CD14-positive monocyte (primary cell): ENCODE measurements around the gene NFE2L1. TPM values are rescaled to one million over a fixed set of nuclear protein-coding genes. Genes with fewer than 3 reads are reported as not detected.

Experiments used
- DNase-seq, 3 donors: peaks; one replicate each; pipeline ENCODE4 v3.0.0-alpha.2; 2011 to 2022
- H2AFZ ChIP-seq: 2 replicates; pipeline ENCODE4 v1.6.0; 2012; ENCODE audit warnings: mild to moderate bottlenecking, low read depth, low read length, inconsistent platforms; ENCODE audit not compliant: insufficient read depth, poor library complexity, severe bottlenecking
- H3K27ac ChIP-seq, 2 donors: 1 replicate in 1 of 2; 2 replicates in 1 of 2; pipeline ENCODE4 v1.5.1; 2012 to 2013; ENCODE audit warnings: low read length in 2 of 2, control low read depth in 1 of 2, inconsistent platforms in 1 of 2, low read depth in 1 of 2, mild to moderate bottlenecking in 1 of 2
- H3K27me3 ChIP-seq, 2 donors: one replicate each; pipeline versions ENCODE4 v1.6.0 to v1.6.1; 2011 to 2013; ENCODE audit warnings: low read length in 2 of 2; ENCODE audit not compliant: control insufficient read depth in 2 of 2, insufficient read depth in 2 of 2
- H3K36me3 ChIP-seq, 2 donors: replicated peaks in 1 of 2; 1 replicate in 1 of 2; 2 replicates in 1 of 2; pipeline versions ENCODE4 v1.5.1 to v1.6.1; 2012 to 2013; ENCODE audit warnings: low read length in 2 of 2, control low read depth in 1 of 2, inconsistent platforms in 1 of 2, mild to moderate bottlenecking in 1 of 2; ENCODE audit not compliant: insufficient read depth in 2 of 2, control insufficient read depth in 1 of 2
- H3K4me1 ChIP-seq, 2 donors: 1 replicate in 1 of 2; 2 replicates in 1 of 2; pipeline versions ENCODE4 v1.5.1 to v1.6.1; 2012 to 2013; ENCODE audit warnings: low read length in 2 of 2, control low read depth in 1 of 2, inconsistent platforms in 1 of 2, mild to moderate bottlenecking in 1 of 2, moderate library complexity in 1 of 2; ENCODE audit not compliant: insufficient read depth in 2 of 2, control insufficient read depth in 1 of 2
- H3K4me2 ChIP-seq: replicated peaks from 2 replicates; pipeline ENCODE3; 2012; ENCODE audit warnings: low read length, moderate library complexity, mild to moderate bottlenecking; ENCODE audit not compliant: poor library complexity, severe bottlenecking; ENCODE audit errors: extremely low read depth
- H3K4me3 ChIP-seq, 3 experiments: fragments of 200-600 bp in 1 of 3; sonication (generic) in 1 of 3; replicated peaks in 1 of 3; 1 replicate in 2 of 3; 2 replicates in 1 of 3; pipeline ENCODE4 v1.5.1; 2011 to 2013; ENCODE audit warnings: low read length in 3 of 3, mild to moderate bottlenecking in 3 of 3, control low read depth in 2 of 3, low read depth in 2 of 3, inconsistent platforms in 1 of 3, moderate library complexity in 1 of 3
- H3K79me2 ChIP-seq: 2 replicates; pipeline ENCODE4 v1.6.0; 2012; ENCODE audit warnings: mild to moderate bottlenecking, control low read depth, inconsistent platforms, low read length, moderate library complexity; ENCODE audit not compliant: insufficient read depth
- H3K9ac ChIP-seq: 2 replicates; pipeline ENCODE4 v1.6.0; 2017; ENCODE audit warnings: low read length, mild to moderate bottlenecking; ENCODE audit not compliant: insufficient read depth, poor library complexity, severe bottlenecking
- H3K9me3 ChIP-seq, 2 donors: replicated peaks in 1 of 2; 1 replicate in 1 of 2; 2 replicates in 1 of 2; pipeline versions ENCODE4 v1.5.1 to v1.6.1; 2012 to 2013; ENCODE audit warnings: low read length in 2 of 2, control low read depth in 1 of 2; ENCODE audit not compliant: control insufficient read depth in 1 of 2, insufficient read depth in 1 of 2
- H4K20me1 ChIP-seq: 2 replicates; pipeline ENCODE4 v1.6.0; 2012; ENCODE audit warnings: mild to moderate bottlenecking, low read length, control low read depth, moderate library complexity; ENCODE audit not compliant: insufficient read depth
- H3K27ac Mint-ChIP-seq, 7 donors: one replicate each; pipeline ENCODE4 v1.8.0; 2020; ENCODE audit warnings: mild to moderate bottlenecking in 7 of 7, mixed read lengths in 7 of 7, moderate library complexity in 6 of 7, inconsistent platforms in 2 of 7
- H3K27me3 Mint-ChIP-seq, 3 donors: one replicate each; pipeline ENCODE4 v1.8.0; 2021 to 2022; ENCODE audit warnings: low read depth in 3 of 3, mild to moderate bottlenecking in 3 of 3, mixed read lengths in 3 of 3, moderate library complexity in 3 of 3, inconsistent platforms in 1 of 3
- H3K36me3 Mint-ChIP-seq, 2 donors: one replicate each; pipeline ENCODE4 v1.8.0; 2020; ENCODE audit warnings: mixed read lengths in 2 of 2, inconsistent platforms in 1 of 2, mild to moderate bottlenecking in 1 of 2
- H3K4me1 Mint-ChIP-seq: one replicate; pipeline ENCODE4 v1.8.0; 2020; ENCODE audit warnings: mild to moderate bottlenecking, mixed read lengths
- H3K4me3 Mint-ChIP-seq, 2 donors: one replicate each; pipeline ENCODE4 v1.8.0; 2020; ENCODE audit warnings: mild to moderate bottlenecking in 2 of 2, mixed read lengths in 2 of 2, moderate library complexity in 1 of 2
- H3K9me3 Mint-ChIP-seq, 7 donors: one replicate each; pipeline ENCODE4 v1.8.0; 2020 to 2022; ENCODE audit warnings: mixed read lengths in 7 of 7, mild to moderate bottlenecking in 6 of 7, moderate library complexity in 6 of 7, inconsistent platforms in 2 of 7
- WGBS: methylation state at CpG from one replicate; pipeline ENCODE4 v1.1.5; 2013; ENCODE audit warnings: missing lambda C conversion rate; ENCODE audit not compliant: insufficient coverage; 5-methylcytosine and 5-hydroxymethylcytosine counted together
- intact Hi-C, 2 donors: fragments of 100-400 bp; cut with micrococcal nuclease; formaldehyde crosslinking; loops; one replicate each; pipeline versions ENCODE4 v1.15.0 to v1.15.1; 2023
- polyA plus RNA-seq, 3 donors: library from polyadenylated mRNA; depleted of rRNA in 1 of 3; unstranded in 2 of 3; stranded (reverse) in 1 of 3; fragments of 300-500 nt in 2 of 3; fragments of >200 nt in 1 of 3; fragmentation: Illumina TruSeq in 2 of 3; gene quantifications; 1 replicate in 2 of 3; 2 replicates in 1 of 3; pipeline ENCODE4 v1.2.3, GENCODE V29; 2012 to 2021
- TF ChIP-seq, protein P1 (sequence below): fragments of 200-600 bp; IDR thresholded peaks from one replicate; pipeline ENCODE4 v1.8.0; 2022; ENCODE audit warnings: antibody characterized with exemption, mild to moderate bottlenecking

NFE2L1 gene
- polyA plus RNA-seq, 3 donors = 2.8 to 27.0 (median 7.1) TPM

DNA sequence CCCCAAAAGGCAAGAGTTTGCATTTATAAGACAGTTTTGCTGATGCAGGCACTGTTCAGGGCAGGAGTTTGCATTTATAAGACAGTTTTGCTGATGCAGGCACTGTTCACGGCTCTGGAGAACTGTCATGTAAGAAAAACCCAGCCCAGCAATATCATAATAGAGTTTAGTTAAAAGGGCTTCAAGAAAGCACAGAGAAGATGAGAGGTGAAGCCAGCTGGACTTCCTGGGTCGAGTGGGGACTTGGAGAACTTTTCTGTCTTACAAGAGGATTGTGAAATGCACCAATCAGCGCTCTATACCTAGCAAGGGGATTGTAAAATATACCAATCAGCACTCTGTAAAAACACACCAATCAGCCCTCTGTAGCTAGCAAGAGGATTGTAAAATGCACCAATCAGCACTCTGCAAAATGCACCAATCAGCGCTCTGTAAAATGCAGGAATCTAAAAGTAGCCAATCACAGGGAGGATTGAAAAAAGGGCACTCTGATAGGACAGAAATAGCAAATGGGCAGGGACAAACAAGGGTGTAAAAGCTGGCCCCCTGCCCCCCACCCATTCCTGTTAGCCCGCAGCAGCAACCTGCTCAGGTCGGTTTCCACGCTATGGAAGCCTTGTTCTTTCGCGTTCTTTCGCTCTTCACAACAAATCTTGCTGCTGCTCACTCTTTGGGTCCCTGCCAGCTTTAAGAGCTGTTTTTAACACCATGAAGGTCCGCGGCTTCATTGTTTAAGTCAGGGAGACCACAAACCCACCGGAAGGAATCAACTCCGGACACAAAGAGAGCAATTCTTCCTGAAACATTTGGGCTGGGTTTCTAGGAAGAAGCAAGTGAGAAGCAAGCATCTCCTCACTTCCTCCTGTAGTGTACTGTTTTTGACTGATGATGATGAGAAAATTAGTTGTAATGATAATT lies 54.9 kb downstream of the NFE2L1 start:
- Mint-ChIP-seq H3K27ac (peak overlapping the region; percentile 55 to 84 (median 74)), H3K36me3 (peaks cover 0 to 3% of the 10 kb centered on the region in 2 donors), H3K4me3 (peak overlapping the region; percentile 66 to 80), H3K27me3 (peaks cover 0 to 9% (median 0%) of the 10 kb centered on the region in 3 donors), H3K9me3 (peaks cover 0 to 13% (median 7%) of the 10 kb centered on the region in 7 donors), H3K4me1 (peaks cover 48% of the 10 kb centered on the region)
- Histone ChIP-seq H2AFZ (peak overlapping the region; percentile 57), H3K27me3 (no peaks in the 10 kb centered on the region), H3K9me3 (peaks cover 0 to 6% of the 10 kb centered on the region in 2 donors), H4K20me1 (peaks cover 12% of the 10 kb centered on the region), H3K79me2 (peaks cover 41% of the 10 kb centered on the region), H3K4me2 (peak overlapping the region; percentile 58), H3K9ac (no peak overlapping the region), H3K4me3 (peak overlapping the region in 1 of 3 experiments; percentile 86), H3K36me3 (no peaks in the 10 kb centered on the region), H3K27ac (peak overlapping the region; percentile 40 to 54), H3K4me1 (peaks cover 44 to 58% of the 10 kb centered on the region in 2 donors)
- DNase-seq = peak; percentile 37 to 63 (median 40)
- intact Hi-C loops = loop anchor here in 1 of 2 donors (5.0 to 10.0 kb wide), 2 partner anchors 56 to 128 kb away; partner anchors contain the start of genes CDK5RAP3 and NFE2L1
- 0% methylated on average over 8 of the region's 14 CpGs for WGBS
- TF ChIP-seq, protein P1, sequence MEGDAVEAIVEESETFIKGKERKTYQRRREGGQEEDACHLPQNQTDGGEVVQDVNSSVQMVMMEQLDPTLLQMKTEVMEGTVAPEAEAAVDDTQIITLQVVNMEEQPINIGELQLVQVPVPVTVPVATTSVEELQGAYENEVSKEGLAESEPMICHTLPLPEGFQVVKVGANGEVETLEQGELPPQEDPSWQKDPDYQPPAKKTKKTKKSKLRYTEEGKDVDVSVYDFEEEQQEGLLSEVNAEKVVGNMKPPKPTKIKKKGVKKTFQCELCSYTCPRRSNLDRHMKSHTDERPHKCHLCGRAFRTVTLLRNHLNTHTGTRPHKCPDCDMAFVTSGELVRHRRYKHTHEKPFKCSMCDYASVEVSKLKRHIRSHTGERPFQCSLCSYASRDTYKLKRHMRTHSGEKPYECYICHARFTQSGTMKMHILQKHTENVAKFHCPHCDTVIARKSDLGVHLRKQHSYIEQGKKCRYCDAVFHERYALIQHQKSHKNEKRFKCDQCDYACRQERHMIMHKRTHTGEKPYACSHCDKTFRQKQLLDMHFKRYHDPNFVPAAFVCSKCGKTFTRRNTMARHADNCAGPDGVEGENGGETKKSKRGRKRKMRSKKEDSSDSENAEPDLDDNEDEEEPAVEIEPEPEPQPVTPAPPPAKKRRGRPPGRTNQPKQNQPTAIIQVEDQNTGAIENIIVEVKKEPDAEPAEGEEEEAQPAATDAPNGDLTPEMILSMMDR = no peak

DNA sequence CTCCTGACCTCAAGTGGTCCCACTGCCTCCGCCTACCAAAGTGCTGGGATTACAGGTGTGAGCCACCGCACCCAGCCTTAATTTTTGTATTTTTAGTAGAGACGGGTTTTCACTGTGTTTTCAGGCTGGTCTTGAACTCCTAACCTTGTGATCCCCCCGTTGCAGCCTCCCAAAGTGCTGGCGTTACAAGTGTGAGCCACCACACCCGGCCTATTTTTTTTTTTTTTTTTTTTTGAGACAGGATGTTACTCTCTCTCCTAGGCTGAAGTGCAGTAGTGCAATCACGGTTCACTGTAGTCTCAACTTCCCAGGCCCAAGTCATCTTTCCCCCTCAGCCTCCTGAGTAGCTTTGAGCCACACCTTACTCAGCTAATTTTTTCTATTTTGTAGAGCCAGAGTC lies 56.3 kb downstream of the NFE2L1 start:
- intact Hi-C loops = loop anchor here in 1 of 2 donors (5.0 to 10.0 kb wide), 2 partner anchors 57 to 130 kb away; partner anchors contain the start of genes CDK5RAP3 and NFE2L1
- no peak overlapping the region for H2AFZ ChIP-seq
- TF ChIP-seq, protein P1 = no peak
- Mint-ChIP-seq H3K27me3 (peaks cover 0 to 11% (median 0%) of the 10 kb centered on the region in 3 donors), H3K4me1 (peaks cover 61% of the 10 kb centered on the region), H3K36me3 (no peaks in the 10 kb centered on the region), H3K9me3 (peaks cover 0 to 13% (median 7%) of the 10 kb centered on the region in 7 donors), H3K4me3 (no peak overlapping the region), H3K27ac (no peak overlapping the region)
- no peak overlapping the region for H3K27ac ChIP-seq
- peaks cover 56 to 71% of the 10 kb centered on the region in 2 donors for H3K4me1 ChIP-seq
- no peaks in the 10 kb centered on the region for H3K36me3 ChIP-seq
- peaks cover 41% of the 10 kb centered on the region for H3K79me2 ChIP-seq
- peaks cover 0 to 6% of the 10 kb centered on the region in 2 donors for H3K9me3 ChIP-seq
- H3K4me2 ChIP-seq = no peak overlapping the region
- no peaks in the 10 kb centered on the region for H3K27me3 ChIP-seq
- H4K20me1 ChIP-seq = peaks cover 13% of the 10 kb centered on the region
- DNase-seq = no peak
- no peak overlapping the region for H3K4me3 ChIP-seq
- 80% methylated on average over 5 of the region's 7 CpGs for WGBS
- no peak overlapping the region for H3K9ac ChIP-seq
